Stimulated activated CD8-positive, alpha-beta memory T cell treated with anti-CD3 and anti-CD28 coated beads, Interleukin-12 subunit alpha, Interleukin-12 subunit beta, amount 100 ng/mL, for 24 hours (primary cell): ENCODE measurements around the gene BCOR.

Source experiments
- DNase-seq: peaks from one replicate; pipeline ENCODE4 v3.0.0-alpha.2; 2020; ENCODE audit errors: extremely low read depth

The BCOR gene

GRCh38 chrX:40097504-40098263 lies at the start of gene BCOR:
BCOR (minus strand) TSS chrX:40097958; CDS start chrX:40077929, 20,029 bp downstream.
- no peak for DNase-seq

DNA sequence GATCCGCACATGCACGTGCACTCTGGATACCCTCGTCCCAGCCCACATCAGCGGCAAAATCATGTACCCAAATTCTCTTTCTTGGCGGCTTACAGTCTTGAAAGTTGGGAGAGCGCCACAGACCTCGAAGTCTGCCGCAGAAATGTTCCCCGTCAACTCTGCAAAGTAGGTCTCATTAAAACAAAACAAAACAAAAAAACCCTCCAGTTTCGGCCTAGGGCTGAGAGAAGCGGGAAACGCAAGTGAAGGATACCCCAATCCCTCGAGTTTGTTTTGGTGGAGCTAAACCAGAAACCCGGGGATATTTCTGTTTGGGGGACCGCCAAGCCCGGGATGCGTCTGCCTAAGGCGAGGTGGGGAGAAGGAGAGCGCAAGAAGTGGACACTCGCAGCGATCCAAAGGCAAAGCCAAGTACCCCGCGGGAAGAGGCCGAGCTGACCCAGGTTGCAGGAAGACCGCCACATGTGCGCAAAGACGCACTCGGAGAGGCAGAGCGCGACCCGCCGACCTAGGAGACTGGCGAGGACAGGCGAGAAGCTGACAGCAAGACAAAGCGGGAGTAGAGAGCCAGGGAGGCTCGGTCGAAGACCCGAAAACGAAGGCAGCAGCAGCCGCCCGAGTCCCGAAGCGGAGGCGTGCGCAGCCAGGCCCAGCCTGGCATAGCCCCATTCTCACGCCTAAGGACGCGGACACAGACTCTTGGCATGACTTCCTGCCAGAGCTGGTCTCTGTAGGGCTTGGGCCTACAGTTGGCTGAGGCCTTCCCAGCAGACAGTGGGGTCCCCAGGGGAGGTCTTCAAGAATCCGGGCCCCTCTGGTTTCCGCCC lies 49.6 kb upstream of the BCOR start:
- DNase-seq: no peak

- DNase-seq: no peak
Measured at GRCh38 chrX:40146262-40147125, 48.7 kb upstream of the BCOR start.

DNA sequence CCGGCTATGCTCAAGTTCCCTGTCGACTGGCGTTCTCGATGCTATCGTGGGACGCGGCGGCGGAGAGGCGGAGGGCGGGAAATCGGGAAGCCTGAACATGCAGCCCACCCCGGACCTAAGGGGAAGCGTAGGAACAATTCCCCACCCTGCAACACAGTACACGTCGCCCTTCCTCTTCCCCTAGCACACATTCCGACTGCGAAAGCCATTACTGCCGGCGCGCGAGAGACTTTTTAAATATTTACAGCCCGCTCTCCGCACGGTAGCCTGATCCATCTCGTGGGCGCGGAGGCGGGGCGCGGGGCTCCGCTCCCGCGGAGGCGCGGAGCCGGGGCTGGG lies 48.1 kb upstream of the BCOR start:
- no peak for DNase-seq

DNA sequence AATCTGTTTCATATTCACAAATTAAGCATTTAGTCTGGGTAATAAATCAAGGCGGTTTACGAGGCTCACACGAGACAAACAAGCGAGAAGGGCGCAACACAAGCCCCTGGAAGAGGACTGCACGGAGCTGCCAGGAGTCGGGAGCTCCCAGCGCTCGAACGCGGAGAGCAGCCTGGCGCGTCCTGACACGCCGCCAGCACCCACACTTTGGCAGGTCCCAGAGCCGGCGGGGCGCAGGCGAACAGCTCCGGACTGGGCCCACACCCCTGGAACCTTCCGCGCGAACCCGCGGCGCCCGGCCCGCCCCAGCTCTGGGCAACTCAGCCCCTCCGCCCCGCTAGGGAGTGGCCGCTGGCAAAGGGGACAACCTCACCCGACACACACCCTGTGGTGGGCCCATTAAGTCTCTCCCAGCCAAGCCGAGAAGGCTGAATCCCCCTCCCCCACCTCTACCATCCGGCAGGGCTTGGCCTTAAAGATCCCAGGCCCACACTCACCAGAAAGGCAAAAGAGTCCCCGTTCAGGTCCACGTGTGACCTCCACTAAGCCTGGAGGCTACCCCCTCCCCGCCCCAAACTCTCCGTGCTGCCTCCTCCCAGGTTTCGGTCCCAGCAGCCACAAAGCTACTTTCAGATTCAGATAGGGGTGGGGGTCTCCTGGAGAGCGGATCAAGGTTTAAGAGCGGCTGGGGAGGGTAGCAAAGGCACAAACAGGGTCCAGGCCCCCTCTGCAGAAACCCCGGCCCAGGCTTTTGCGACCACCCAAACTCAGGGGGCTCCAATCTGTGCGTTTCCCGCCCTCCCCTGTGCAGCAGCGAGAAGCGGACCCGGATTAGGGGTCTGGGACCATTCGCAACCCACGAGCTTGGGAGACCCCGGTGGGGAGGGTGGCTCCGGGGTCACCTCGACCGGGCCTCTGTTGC lies 47.5 kb upstream of the BCOR start:
- no peak for DNase-seq

GRCh38 chrX:40144576-40144975 lies 46.8 kb upstream of the BCOR start:
- no peak for DNase-seq

DNA sequence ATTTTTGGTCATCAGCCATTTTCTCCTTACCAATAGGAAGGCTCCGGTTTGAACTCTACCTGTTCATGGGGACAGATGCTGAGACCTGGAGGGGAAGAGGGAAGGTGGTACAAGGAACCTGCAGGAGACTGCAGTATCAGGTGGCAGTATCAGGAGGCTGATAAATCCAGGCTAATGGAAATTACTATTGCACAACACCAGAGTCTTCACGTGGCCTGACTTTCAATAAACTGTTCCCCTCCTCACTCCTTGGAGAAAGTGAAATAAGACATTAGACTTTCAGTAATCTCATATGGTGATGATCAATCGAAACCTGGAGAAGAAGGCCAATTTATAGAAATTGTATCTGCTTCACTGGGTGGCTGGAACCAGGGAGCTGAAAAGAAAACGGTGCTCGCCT lies 46.2 kb upstream of the BCOR start:
- no peak for DNase-seq

- no peak for DNase-seq
Measured at GRCh38 chrX:40143001-40143400, 45.2 kb upstream of the BCOR start.

GRCh38 chrX:40142417-40142816 lies 44.7 kb upstream of the BCOR start:
- no peak for DNase-seq

GRCh38 chrX:40140706-40141499 lies 43.1 kb upstream of the BCOR start:
- no peak for DNase-seq

DNA sequence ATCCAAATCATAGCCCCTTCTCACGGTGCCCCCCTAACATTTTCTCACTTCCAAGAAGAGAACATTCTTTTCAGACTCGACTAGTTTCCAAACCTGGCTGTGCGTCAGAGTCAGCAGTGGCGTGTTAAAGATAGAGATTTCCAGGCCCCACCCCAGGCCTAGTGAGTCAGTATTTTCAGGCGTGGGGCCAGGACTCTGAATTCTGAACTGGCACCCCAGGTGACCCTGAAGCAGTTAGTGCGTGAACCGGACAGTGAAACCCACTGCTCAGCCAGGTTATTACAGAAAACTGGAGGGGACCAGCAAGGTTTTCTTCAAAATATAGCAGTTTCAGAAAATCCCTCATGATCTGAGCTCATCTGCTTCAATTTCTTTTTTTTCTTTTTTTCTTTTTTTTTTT lies 35.0 kb upstream of the BCOR start:
- DNase-seq: no peak

DNA sequence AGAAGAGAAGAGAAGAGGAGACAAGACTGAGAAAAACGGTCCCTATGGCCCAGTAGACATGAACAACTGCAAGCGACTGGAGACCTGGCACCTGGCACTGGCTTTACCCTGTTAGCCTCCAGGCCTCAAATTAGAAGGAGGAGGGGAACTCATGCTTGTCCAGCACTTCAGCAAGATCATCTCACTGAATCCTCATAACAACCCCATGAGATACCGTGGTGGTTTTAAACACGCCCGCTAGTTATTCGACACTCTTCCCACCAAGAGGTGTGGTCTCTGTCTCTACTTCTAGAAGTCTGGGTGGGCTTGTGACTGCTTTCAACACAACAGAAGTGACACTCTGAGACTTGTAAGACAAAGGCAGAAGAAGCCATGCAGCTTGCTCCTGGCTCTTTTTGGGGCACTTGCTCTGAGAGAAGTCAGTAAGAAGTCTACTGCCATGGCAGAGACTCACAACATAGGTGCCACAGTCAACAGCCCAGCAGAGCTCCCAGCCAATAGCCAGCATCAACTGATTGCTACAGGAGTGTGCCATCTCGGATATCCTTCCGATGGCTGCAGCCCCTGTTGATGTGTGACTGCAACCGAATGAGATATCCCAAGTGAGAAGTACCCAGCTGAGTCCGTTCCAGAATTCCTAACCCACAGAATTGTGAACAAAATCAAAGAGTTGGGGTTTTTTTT lies 34.0 kb upstream of the BCOR start:
- no peak for DNase-seq

DNA sequence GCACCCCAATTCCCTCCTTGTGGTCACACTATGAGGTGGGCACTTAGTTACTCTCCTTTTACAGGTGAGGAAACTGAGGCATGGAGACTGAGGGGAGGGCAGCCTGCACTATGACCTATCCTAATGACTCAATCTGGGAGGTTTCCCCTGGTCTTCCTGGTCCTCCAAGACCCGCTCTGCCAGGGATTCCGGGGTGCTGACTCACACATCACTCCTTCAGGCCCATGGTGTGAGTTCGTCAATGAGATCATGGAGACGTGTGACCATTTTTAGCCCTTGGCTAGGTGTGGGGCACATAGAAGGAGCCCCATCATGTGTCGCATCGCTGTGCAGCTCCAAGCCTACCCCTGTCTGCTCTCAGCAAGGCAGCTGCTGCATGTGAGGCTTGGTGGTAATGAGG lies 32.4 kb upstream of the BCOR start:
- DNase-seq: no peak

- DNase-seq: no peak
Measured at GRCh38 chrX:40127052-40127451, 29.3 kb upstream of the BCOR start.

DNA sequence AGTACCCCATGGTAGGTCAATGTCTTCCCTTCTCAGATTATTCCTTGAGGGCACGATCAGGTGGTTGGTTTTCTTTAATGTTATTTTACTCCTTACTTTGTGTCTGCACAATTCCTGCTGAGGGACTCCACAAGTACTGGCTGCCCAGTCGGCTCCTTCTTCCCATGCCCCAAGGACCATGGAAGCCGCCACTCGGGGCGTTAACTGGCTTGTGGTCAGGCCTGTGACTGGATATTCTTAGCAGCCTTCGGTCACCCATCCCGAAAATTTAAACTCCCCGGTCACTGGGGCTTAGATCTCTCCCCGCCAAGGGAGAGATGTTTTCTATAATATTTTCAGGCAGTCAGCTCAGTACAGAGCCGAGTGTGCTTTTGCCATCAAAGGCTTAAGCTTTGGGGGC lies 24.7 kb upstream of the BCOR start:
- no peak for DNase-seq

- no peak for DNase-seq
Measured at GRCh38 chrX:40121618-40122017, 23.9 kb upstream of the BCOR start.

GRCh38 chrX:40120838-40121580 lies 23.3 kb upstream of the BCOR start:
- DNase-seq: no peak

GRCh38 chrX:40117715-40118285 lies 20.0 kb upstream of the BCOR start:
- DNase-seq: no peak

DNA sequence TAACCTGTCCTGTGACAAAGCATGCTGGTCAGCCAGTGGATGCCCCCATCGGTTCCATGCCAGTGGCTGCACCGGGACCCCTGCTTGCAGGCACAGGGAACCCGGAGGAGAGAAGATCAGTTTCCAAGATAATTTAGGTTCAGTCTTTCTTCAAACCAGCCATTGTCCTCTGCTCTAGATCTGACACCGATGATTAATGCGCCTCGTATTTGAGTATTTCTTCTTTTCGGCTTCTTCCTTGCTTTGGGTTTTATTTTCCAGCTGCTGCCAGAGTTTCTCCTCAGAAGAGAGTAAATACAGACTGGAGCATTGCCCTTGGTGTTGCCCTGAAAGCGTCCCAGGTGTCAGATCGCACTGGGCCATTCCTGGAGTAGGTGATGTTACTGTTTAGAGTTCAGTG lies 19.2 kb upstream of the BCOR start:
- no peak for DNase-seq
